H1 (cell line): ENCODE results near the gene ADIPOR2. TPM values are rescaled to one million over a fixed set of nuclear protein-coding genes. Genes with fewer than 3 reads are reported as not detected.

ENCODE experiments used
- CHD1 ChIP-seq: IDR thresholded peaks from 2 replicates; pipeline ENCODE4 v1.6.1; 2012; ENCODE audit warnings: low read depth, low read length, improper control_type of control experiment
- EGR1 ChIP-seq: IDR thresholded peaks from 2 replicates; pipeline ENCODE4 v1.6.1; 2011; ENCODE audit warnings: low read depth, low read length, borderline replicate concordance
- HDAC2 ChIP-seq, 2 experiments: fragments of 300-600 bp in 1 of 2; sonication (generic) in 1 of 2; IDR thresholded peaks; 2 replicates each; pipeline ENCODE4 v1.6.1; 2011 to 2012; ENCODE audit warnings: low read depth in 2 of 2, low read length in 2 of 2, mild to moderate bottlenecking in 2 of 2, moderate library complexity in 2 of 2, borderline replicate concordance in 1 of 2, inconsistent platforms in 1 of 2
- RFX5 ChIP-seq: IDR thresholded peaks from 2 replicates; pipeline ENCODE4 v1.6.1; 2011; ENCODE audit warnings: low read depth, low read length, improper control_type of control experiment, borderline replicate concordance
- TAF7 ChIP-seq: optimal IDR thresholded peaks from 2 replicates; pipeline ENCODE3; 2011; ENCODE audit warnings: low read depth, mild to moderate bottlenecking, inconsistent platforms, low read length, moderate library complexity, borderline replicate concordance
- TCF12 ChIP-seq: IDR thresholded peaks from 2 replicates; pipeline ENCODE4 v1.6.1; 2011; ENCODE audit warnings: low read depth, mild to moderate bottlenecking, low read length
- polyA plus RNA-seq, 7 experiments: library from polyadenylated mRNA; depleted of rRNA in 3 of 7; stranded (reverse) in 5 of 7; unstranded in 2 of 7; fragments of >200 nt in 5 of 7; fragments of 200-250 nt in 2 of 7; gene quantifications; 1 replicate in 5 of 7; 2 replicates in 1 of 7; 4 replicates in 1 of 7; pipeline versions ENCODE4 v1.2.1 to v1.2.3, GENCODE V29; 2011 to 2013; ENCODE audit warnings: missing spikeins in 2 of 7, mixed read lengths in 2 of 7
- total RNA-seq: library from RNA; stranded (reverse); fragmentation: NEBNext Ultra II Directional; extraction: Animal tissue kit (Norgen Biotek cat#: 25700); gene quantifications from 2 replicates; pipeline ENCODE4 v1.2.1, GENCODE V29; 2021
- TF ChIP-seq, protein P1 (sequence below): fragments of 300-600 bp; sonication (generic); IDR thresholded peaks from 2 replicates; pipeline ENCODE4 v1.7.1; 2012; ENCODE audit warnings: low read length, moderate library complexity, mild to moderate bottlenecking, inconsistent platforms; ENCODE audit not compliant: insufficient replicate concordance
- TF ChIP-seq, protein P2 (sequence below): IDR thresholded peaks from 2 replicates; pipeline ENCODE4 v1.6.1; 2011; ENCODE audit warnings: low read length, improper control_type of control experiment

ADIPOR2 gene
- total and polyA plus RNA-seq, 2 of the 8 experiments (the other 6 are each of a cell fraction or from before 2014, with no cell fraction given), result 17.5 to 50.8 TPM

DNA sequence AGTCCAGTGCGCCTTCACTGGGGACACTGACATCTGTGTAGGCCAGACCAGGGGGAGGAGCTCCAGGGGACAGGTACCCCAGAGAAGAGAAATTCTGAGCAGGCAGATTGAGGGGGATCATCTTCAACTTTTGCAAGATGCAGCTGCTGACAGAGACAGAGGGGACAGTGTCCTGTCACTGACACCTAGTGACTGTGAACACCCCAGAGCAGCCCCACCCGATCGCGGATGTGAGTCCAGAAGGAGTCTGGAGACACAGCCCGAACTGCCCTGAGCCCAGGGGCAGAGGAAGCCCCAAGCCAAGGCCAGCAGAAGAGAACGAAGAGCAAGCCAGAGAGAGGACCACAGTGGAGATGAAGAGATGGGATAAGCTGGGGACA is 107.8 kb downstream of the ADIPOR2 start (continued):
- TF ChIP-seq, protein P1, sequence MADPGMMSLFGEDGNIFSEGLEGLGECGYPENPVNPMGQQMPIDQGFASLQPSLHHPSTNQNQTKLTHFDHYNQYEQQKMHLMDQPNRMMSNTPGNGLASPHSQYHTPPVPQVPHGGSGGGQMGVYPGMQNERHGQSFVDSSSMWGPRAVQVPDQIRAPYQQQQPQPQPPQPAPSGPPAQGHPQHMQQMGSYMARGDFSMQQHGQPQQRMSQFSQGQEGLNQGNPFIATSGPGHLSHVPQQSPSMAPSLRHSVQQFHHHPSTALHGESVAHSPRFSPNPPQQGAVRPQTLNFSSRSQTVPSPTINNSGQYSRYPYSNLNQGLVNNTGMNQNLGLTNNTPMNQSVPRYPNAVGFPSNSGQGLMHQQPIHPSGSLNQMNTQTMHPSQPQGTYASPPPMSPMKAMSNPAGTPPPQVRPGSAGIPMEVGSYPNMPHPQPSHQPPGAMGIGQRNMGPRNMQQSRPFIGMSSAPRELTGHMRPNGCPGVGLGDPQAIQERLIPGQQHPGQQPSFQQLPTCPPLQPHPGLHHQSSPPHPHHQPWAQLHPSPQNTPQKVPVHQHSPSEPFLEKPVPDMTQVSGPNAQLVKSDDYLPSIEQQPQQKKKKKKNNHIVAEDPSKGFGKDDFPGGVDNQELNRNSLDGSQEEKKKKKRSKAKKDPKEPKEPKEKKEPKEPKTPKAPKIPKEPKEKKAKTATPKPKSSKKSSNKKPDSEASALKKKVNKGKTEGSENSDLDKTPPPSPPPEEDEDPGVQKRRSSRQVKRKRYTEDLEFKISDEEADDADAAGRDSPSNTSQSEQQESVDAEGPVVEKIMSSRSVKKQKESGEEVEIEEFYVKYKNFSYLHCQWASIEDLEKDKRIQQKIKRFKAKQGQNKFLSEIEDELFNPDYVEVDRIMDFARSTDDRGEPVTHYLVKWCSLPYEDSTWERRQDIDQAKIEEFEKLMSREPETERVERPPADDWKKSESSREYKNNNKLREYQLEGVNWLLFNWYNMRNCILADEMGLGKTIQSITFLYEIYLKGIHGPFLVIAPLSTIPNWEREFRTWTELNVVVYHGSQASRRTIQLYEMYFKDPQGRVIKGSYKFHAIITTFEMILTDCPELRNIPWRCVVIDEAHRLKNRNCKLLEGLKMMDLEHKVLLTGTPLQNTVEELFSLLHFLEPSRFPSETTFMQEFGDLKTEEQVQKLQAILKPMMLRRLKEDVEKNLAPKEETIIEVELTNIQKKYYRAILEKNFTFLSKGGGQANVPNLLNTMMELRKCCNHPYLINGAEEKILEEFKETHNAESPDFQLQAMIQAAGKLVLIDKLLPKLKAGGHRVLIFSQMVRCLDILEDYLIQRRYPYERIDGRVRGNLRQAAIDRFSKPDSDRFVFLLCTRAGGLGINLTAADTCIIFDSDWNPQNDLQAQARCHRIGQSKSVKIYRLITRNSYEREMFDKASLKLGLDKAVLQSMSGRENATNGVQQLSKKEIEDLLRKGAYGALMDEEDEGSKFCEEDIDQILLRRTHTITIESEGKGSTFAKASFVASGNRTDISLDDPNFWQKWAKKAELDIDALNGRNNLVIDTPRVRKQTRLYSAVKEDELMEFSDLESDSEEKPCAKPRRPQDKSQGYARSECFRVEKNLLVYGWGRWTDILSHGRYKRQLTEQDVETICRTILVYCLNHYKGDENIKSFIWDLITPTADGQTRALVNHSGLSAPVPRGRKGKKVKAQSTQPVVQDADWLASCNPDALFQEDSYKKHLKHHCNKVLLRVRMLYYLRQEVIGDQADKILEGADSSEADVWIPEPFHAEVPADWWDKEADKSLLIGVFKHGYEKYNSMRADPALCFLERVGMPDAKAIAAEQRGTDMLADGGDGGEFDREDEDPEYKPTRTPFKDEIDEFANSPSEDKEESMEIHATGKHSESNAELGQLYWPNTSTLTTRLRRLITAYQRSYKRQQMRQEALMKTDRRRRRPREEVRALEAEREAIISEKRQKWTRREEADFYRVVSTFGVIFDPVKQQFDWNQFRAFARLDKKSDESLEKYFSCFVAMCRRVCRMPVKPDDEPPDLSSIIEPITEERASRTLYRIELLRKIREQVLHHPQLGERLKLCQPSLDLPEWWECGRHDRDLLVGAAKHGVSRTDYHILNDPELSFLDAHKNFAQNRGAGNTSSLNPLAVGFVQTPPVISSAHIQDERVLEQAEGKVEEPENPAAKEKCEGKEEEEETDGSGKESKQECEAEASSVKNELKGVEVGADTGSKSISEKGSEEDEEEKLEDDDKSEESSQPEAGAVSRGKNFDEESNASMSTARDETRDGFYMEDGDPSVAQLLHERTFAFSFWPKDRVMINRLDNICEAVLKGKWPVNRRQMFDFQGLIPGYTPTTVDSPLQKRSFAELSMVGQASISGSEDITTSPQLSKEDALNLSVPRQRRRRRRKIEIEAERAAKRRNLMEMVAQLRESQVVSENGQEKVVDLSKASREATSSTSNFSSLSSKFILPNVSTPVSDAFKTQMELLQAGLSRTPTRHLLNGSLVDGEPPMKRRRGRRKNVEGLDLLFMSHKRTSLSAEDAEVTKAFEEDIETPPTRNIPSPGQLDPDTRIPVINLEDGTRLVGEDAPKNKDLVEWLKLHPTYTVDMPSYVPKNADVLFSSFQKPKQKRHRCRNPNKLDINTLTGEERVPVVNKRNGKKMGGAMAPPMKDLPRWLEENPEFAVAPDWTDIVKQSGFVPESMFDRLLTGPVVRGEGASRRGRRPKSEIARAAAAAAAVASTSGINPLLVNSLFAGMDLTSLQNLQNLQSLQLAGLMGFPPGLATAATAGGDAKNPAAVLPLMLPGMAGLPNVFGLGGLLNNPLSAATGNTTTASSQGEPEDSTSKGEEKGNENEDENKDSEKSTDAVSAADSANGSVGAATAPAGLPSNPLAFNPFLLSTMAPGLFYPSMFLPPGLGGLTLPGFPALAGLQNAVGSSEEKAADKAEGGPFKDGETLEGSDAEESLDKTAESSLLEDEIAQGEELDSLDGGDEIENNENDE, result no peak
- TF ChIP-seq CHD1 (no peak), EGR1 (no peak), RFX5 (no peak), HDAC2 (IDR thresholded peaks at IDR 0.05; ENCODE audit: borderline replicate concordance in 1 of 2, low read depth in 2 of 2, low read length in 2 of 2) (no peak), TCF12 (no peak), TAF7 (no peak)
- TF ChIP-seq, protein P2, sequence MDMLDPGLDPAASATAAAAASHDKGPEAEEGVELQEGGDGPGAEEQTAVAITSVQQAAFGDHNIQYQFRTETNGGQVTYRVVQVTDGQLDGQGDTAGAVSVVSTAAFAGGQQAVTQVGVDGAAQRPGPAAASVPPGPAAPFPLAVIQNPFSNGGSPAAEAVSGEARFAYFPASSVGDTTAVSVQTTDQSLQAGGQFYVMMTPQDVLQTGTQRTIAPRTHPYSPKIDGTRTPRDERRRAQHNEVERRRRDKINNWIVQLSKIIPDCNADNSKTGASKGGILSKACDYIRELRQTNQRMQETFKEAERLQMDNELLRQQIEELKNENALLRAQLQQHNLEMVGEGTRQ, result no peak
